Vagina (tissue), 2 donors: ENCODE measurements around the gene ACSS1. TPM values are rescaled to one million over a fixed set of nuclear protein-coding genes. Genes with fewer than 3 reads are reported as not detected.

Experiments
- DNase-seq, 2 donors: peaks; one replicate each; pipeline ENCODE4 v3.0.0-alpha.2; 2017; ENCODE audit errors: extremely low spot score in 2 of 2
- H3K27ac ChIP-seq: fragments of 200-600 bp; sonication (generic); one replicate; pipeline ENCODE4 v1.5.1; 2019
- H3K27me3 ChIP-seq: fragments of 200-600 bp; sonication (generic); one replicate; pipeline ENCODE4 v1.5.1; 2019
- H3K36me3 ChIP-seq, 2 donors: fragments of 200-600 bp; sonication (generic); one replicate each; pipeline ENCODE4 v1.5.1; 2017 to 2019
- H3K4me1 ChIP-seq: fragments of 200-600 bp; sonication (generic); one replicate; pipeline ENCODE4 v1.5.1; 2019
- H3K4me3 ChIP-seq, 2 donors: fragments of 200-600 bp; sonication (generic); 1 replicate in 1 of 2; 2 replicates in 1 of 2; pipeline ENCODE4 v1.5.1; 2016 to 2019
- H3K9me3 ChIP-seq: fragments of 200-600 bp; sonication (generic); one replicate; pipeline ENCODE4 v1.5.1; 2019
- CTCF ChIP-seq, 3 experiments: fragments of 450-650 bp in 2 of 3; fragments of 200-600 bp in 1 of 3; sonication (generic) in 1 of 3; IDR thresholded peaks; one replicate each; pipeline ENCODE4 v1.5.1; 2017 to 2019; ENCODE audit warnings: antibody characterized with exemption in 3 of 3, mild to moderate bottlenecking in 2 of 3, moderate library complexity in 2 of 3
- POLR2A ChIP-seq, 2 donors: fragments of 450-650 bp; IDR thresholded peaks; one replicate each; pipeline ENCODE4 v1.6.1; 2017; ENCODE audit warnings: antibody characterized with exemption in 2 of 2, mild to moderate bottlenecking in 2 of 2, moderate library complexity in 2 of 2
- POLR2AphosphoS5 ChIP-seq, 2 donors: sonication (generic); formaldehyde crosslinking; IDR thresholded peaks; one replicate each; pipeline ENCODE4 v1.9.0; 2017; ENCODE audit warnings: antibody characterized with exemption in 2 of 2, mild to moderate bottlenecking in 2 of 2, low read depth in 1 of 2; ENCODE audit not compliant: insufficient read depth in 1 of 2
- intact Hi-C: fragments of 100-400 bp; cut with DNase I; formaldehyde crosslinking; loops from one replicate; pipeline ENCODE4 v1.15.1; 2023
- total RNA-seq: library from RNA; depleted of rRNA; stranded (reverse); fragments of >200 nt; gene quantifications from one replicate; pipeline ENCODE4 v1.2.3, GENCODE V29; 2016

Gene ACSS1
- total RNA-seq, 1 donor from 2014 or later = 26.3 TPM

GRCh38 chr20:24962182-24962492 lies 95.8 kb downstream of the ACSS1 start:
- peaks cover 0 to 58% of the 10 kb centered on the region in 2 donors for H3K36me3 ChIP-seq
- H3K4me1 ChIP-seq = no peaks in the 10 kb centered on the region
- H3K27ac ChIP-seq = no peak overlapping the region
- no peak for TF ChIP-seq POLR2A (IDR thresholded peaks at IDR 0.05)
- no peak for TF ChIP-seq POLR2AphosphoS5 (IDR thresholded peaks at IDR 0.05; ENCODE audit: insufficient read depth in 1 of 2, low read depth in 1 of 2)
- TF ChIP-seq CTCF (IDR thresholded peaks at IDR 0.05) = no peak
- no peak overlapping the region for H3K4me3 ChIP-seq
- H3K9me3 ChIP-seq = no peaks in the 10 kb centered on the region
- no peaks in the 10 kb centered on the region for H3K27me3 ChIP-seq
- peak in 1 of 2 donors; percentile 77 for DNase-seq
- intact Hi-C loops = no loop called here

- H3K36me3 ChIP-seq = peaks cover 0 to 56% of the 10 kb centered on the region in 2 donors
- intact Hi-C loops = no loop called here
- H3K9me3 ChIP-seq = no peaks in the 10 kb centered on the region
- H3K4me1 ChIP-seq = no peaks in the 10 kb centered on the region
- no peak overlapping the region for H3K4me3 ChIP-seq
- no peak for TF ChIP-seq CTCF (IDR thresholded peaks at IDR 0.05)
- TF ChIP-seq POLR2AphosphoS5 (IDR thresholded peaks at IDR 0.05; ENCODE audit: insufficient read depth in 1 of 2, low read depth in 1 of 2) = no peak
- no peak for TF ChIP-seq POLR2A (IDR thresholded peaks at IDR 0.05)
- H3K27ac ChIP-seq = no peak overlapping the region
- DNase-seq = peak; percentile 58 to 64
- no peaks in the 10 kb centered on the region for H3K27me3 ChIP-seq
These were observed 96.4 kb downstream of the ACSS1 start for GRCh38 chr20:24961384-24962181.

- intact Hi-C loops = no loop called here
These were observed 97.1 kb downstream of the ACSS1 start for GRCh38 chr20:24960861-24961260.

GRCh38 chr20:24960302-24960801 lies 97.6 kb downstream of the ACSS1 start:
- Histone ChIP-seq H3K4me3 (no peak overlapping the region), H3K4me1 (no peaks in the 10 kb centered on the region), H3K9me3 (no peaks in the 10 kb centered on the region), H3K36me3 (peaks cover 0 to 45% of the 10 kb centered on the region in 2 donors), H3K27ac (no peak overlapping the region), H3K27me3 (no peaks in the 10 kb centered on the region)
- no peak for TF ChIP-seq POLR2A (IDR thresholded peaks at IDR 0.05)
- intact Hi-C loops = no loop called here
- peak; percentile 82 to 91 for DNase-seq

More at GRCh38 chr20:24960861-24961260, 97.1 kb downstream of the ACSS1 start:
- Histone ChIP-seq H3K9me3 (no peaks in the 10 kb centered on the region), H3K36me3 (peaks cover 0 to 48% of the 10 kb centered on the region in 2 donors), H3K27me3 (no peaks in the 10 kb centered on the region), H3K27ac (no peak overlapping the region), H3K4me3 (no peak overlapping the region), H3K4me1 (no peaks in the 10 kb centered on the region)
- TF ChIP-seq POLR2A (IDR thresholded peaks at IDR 0.05) (no peak), POLR2AphosphoS5 (IDR thresholded peaks at IDR 0.05; ENCODE audit: insufficient read depth in 1 of 2, low read depth in 1 of 2) (no peak), CTCF (IDR thresholded peaks at IDR 0.05) (no peak)
- DNase-seq = no peak

GRCh38 chr20:24959591-24960301 lies 98.2 kb downstream of the ACSS1 start:
- peak; percentile 64 to 90 for DNase-seq
- H3K4me3 ChIP-seq = no peak overlapping the region
- intact Hi-C loops = no loop called here
- peaks cover 0 to 42% of the 10 kb centered on the region in 2 donors for H3K36me3 ChIP-seq
- no peaks in the 10 kb centered on the region for H3K9me3 ChIP-seq
- no peaks in the 10 kb centered on the region for H3K4me1 ChIP-seq
- no peak overlapping the region for H3K27ac ChIP-seq
- TF ChIP-seq POLR2AphosphoS5 (IDR thresholded peaks at IDR 0.05; ENCODE audit: insufficient read depth in 1 of 2, low read depth in 1 of 2) = no peak
- TF ChIP-seq POLR2A (IDR thresholded peaks at IDR 0.05) = no peak
- no peak for TF ChIP-seq CTCF (IDR thresholded peaks at IDR 0.05)
- no peaks in the 10 kb centered on the region for H3K27me3 ChIP-seq
